Measurements from ENCODE around the gene FRMD6. TPM values are rescaled to one million over a fixed set of nuclear protein-coding genes. Genes with fewer than 3 reads are reported as not detected.

FRMD6 gene
- total and polyA plus RNA-seq, 5 donors from 2014 or later = 0.77 to 1.7 (median 0.89) TPM; not detected in 2

- DNase-seq (no peak), ATAC-seq (ENCODE audit: low read depth in 2 of 2) (no peak)
- H3K4me3 Mint-ChIP-seq = no peak overlapping the region
- H3K9me3 Mint-ChIP-seq = peaks cover 0 to 2% (median 0%) of the 10 kb centered on the region in 7 donors
- H3K27me3 Mint-ChIP-seq = peaks cover 16% of the 10 kb centered on the region
- Histone ChIP-seq H3K27me3 (ENCODE audit: control insufficient read depth, insufficient read depth, low read length) (peaks cover 2% of the 10 kb centered on the region), H3K4me3 (ENCODE audit: low read depth, low read length) (no peak overlapping the region), H3K36me3 (ENCODE audit: control insufficient read depth, insufficient read depth, low read length) (no peaks in the 10 kb centered on the region), H3K4me1 (ENCODE audit: control insufficient read depth, insufficient read depth, low read length, poor library complexity, severe bottlenecking) (no peaks in the 10 kb centered on the region), H3K27ac (ENCODE audit: insufficient read depth, low read length, poor library complexity, severe bottlenecking) (no peak overlapping the region), H3K9me3 (ENCODE audit: control insufficient read depth in 2 of 2, low read length in 2 of 2) (no peaks in the 10 kb centered on the region)
- H3K36me3 Mint-ChIP-seq = no peaks in the 10 kb centered on the region
- no peak overlapping the region for H3K27ac Mint-ChIP-seq
- H3K4me1 Mint-ChIP-seq = no peaks in the 10 kb centered on the region
These were observed 41.8 kb upstream of the FRMD6 start for GRCh38 chr14:51609955-51610283.

- H3K27ac Mint-ChIP-seq = no peak overlapping the region
- no peak overlapping the region for H3K4me3 ChIP-seq (ENCODE audit: low read depth, low read length)
- H3K27me3 Mint-ChIP-seq = peaks cover 16% of the 10 kb centered on the region
These were observed 40.9 kb upstream of the FRMD6 start for GRCh38 chr14:51610771-51611170.

DNA sequence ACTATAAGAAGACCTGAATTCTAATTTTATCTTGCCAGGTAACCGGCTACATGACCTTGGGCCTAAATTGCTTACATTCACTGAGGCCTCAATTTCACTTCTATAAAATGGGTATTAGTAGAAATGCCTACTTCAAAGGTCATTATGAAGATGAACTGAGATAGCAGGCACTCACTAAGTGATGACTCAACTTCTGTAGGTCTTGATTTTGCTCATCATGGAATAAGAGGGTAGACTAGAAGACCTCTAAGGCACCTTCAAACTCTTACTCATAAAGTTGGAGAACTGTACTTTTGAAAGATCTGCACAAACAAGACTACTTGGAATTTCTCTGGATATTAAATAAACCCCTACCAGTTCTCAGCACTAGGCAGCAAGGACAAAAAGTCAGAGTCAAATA is 39.3 kb upstream of the FRMD6 start:
- Histone ChIP-seq H3K36me3 (ENCODE audit: control insufficient read depth, insufficient read depth, low read length) (no peaks in the 10 kb centered on the region), H3K4me1 (ENCODE audit: control insufficient read depth, insufficient read depth, low read length, poor library complexity, severe bottlenecking) (no peaks in the 10 kb centered on the region), H3K27me3 (ENCODE audit: control insufficient read depth, insufficient read depth, low read length) (peaks cover 2% of the 10 kb centered on the region), H3K4me3 (ENCODE audit: low read depth, low read length) (no peak overlapping the region), H3K27ac (ENCODE audit: insufficient read depth, low read length, poor library complexity, severe bottlenecking) (no peak overlapping the region), H3K9me3 (ENCODE audit: control insufficient read depth in 2 of 2, low read length in 2 of 2) (no peaks in the 10 kb centered on the region)
- no peak for ATAC-seq (ENCODE audit: low read depth in 2 of 2)
- H3K9me3 Mint-ChIP-seq = peaks cover 0 to 2% (median 0%) of the 10 kb centered on the region in 7 donors
- peaks cover 20% of the 10 kb centered on the region for H3K27me3 Mint-ChIP-seq
- no peak for DNase-seq
- no peak overlapping the region for H3K27ac Mint-ChIP-seq
- H3K4me3 Mint-ChIP-seq = no peak overlapping the region
- H3K4me1 Mint-ChIP-seq = no peaks in the 10 kb centered on the region
- no peaks in the 10 kb centered on the region for H3K36me3 Mint-ChIP-seq

More at GRCh38 chr14:51610771-51611170, 40.9 kb upstream of the FRMD6 start:
- Mint-ChIP-seq H3K4me1 (no peaks in the 10 kb centered on the region), H3K9me3 (peaks cover 0 to 2% (median 0%) of the 10 kb centered on the region in 7 donors), H3K36me3 (no peaks in the 10 kb centered on the region), H3K4me3 (no peak overlapping the region)
- no peaks in the 10 kb centered on the region for H3K4me1 ChIP-seq (ENCODE audit: control insufficient read depth, insufficient read depth, low read length, poor library complexity, severe bottlenecking)
- H3K27me3 ChIP-seq (ENCODE audit: control insufficient read depth, insufficient read depth, low read length) = peaks cover 2% of the 10 kb centered on the region
- H3K27ac ChIP-seq (ENCODE audit: insufficient read depth, low read length, poor library complexity, severe bottlenecking) = no peak overlapping the region
- H3K36me3 ChIP-seq (ENCODE audit: control insufficient read depth, insufficient read depth, low read length) = no peaks in the 10 kb centered on the region
- DNase-seq (no peak), ATAC-seq (ENCODE audit: low read depth in 2 of 2) (no peak)
- H3K9me3 ChIP-seq (ENCODE audit: control insufficient read depth in 2 of 2, low read length in 2 of 2) = no peaks in the 10 kb centered on the region

DNA sequence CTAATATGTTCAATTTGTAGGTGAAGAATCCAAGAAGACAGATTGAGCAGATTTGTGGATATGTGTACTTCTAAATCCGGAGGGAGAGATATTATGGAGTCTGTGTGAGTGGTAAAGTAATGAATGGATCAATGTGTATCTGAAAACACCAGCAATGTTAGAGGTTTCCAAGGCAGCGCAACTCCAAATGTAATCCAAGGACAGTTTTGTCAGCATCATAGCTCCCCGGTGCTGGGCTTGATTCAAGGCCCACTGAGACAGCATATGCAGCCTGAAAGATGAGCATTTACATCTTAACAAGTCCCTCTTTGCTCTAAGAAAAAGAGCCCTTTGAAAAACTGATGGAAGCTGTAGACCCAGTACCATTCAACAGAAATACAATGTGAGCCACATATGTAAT is 38.3 kb upstream of the FRMD6 start:
- H3K27me3 ChIP-seq (ENCODE audit: control insufficient read depth, insufficient read depth, low read length) = no peaks in the 10 kb centered on the region
- Mint-ChIP-seq H3K36me3 (no peaks in the 10 kb centered on the region), H3K4me1 (no peaks in the 10 kb centered on the region), H3K4me3 (no peak overlapping the region), H3K9me3 (peaks cover 0 to 2% (median 0%) of the 10 kb centered on the region in 7 donors), H3K27ac (no peak overlapping the region), H3K27me3 (peaks cover 14% of the 10 kb centered on the region)
- H3K27ac ChIP-seq (ENCODE audit: insufficient read depth, low read length, poor library complexity, severe bottlenecking) = no peak overlapping the region
- no peaks in the 10 kb centered on the region for H3K9me3 ChIP-seq (ENCODE audit: control insufficient read depth in 2 of 2, low read length in 2 of 2)
- ATAC-seq (ENCODE audit: low read depth in 2 of 2) = no peak
- H3K4me3 ChIP-seq (ENCODE audit: low read depth, low read length) = no peak overlapping the region
- no peak for DNase-seq
- H3K4me1 ChIP-seq (ENCODE audit: control insufficient read depth, insufficient read depth, low read length, poor library complexity, severe bottlenecking) = no peaks in the 10 kb centered on the region
- H3K36me3 ChIP-seq (ENCODE audit: control insufficient read depth, insufficient read depth, low read length) = no peaks in the 10 kb centered on the region

GRCh38 chr14:51614707-51615106 is 37.0 kb upstream of the FRMD6 start:
- no peaks in the 10 kb centered on the region for H3K27me3 ChIP-seq (ENCODE audit: control insufficient read depth, insufficient read depth, low read length)
- DNase-seq = no peak
- Mint-ChIP-seq H3K9me3 (peaks cover 0 to 1% (median 0%) of the 10 kb centered on the region in 7 donors), H3K4me3 (no peak overlapping the region), H3K27ac (no peak overlapping the region), H3K27me3 (peaks cover 16% of the 10 kb centered on the region), H3K36me3 (no peaks in the 10 kb centered on the region), H3K4me1 (no peaks in the 10 kb centered on the region)
- ATAC-seq (ENCODE audit: low read depth in 2 of 2) = no peak
- no peaks in the 10 kb centered on the region for H3K36me3 ChIP-seq (ENCODE audit: control insufficient read depth, insufficient read depth, low read length)
- H3K27ac ChIP-seq (ENCODE audit: insufficient read depth, low read length, poor library complexity, severe bottlenecking) = no peak overlapping the region
- no peak overlapping the region for H3K4me3 ChIP-seq (ENCODE audit: low read depth, low read length)
- no peaks in the 10 kb centered on the region for H3K9me3 ChIP-seq (ENCODE audit: control insufficient read depth in 2 of 2, low read length in 2 of 2)
- H3K4me1 ChIP-seq (ENCODE audit: control insufficient read depth, insufficient read depth, low read length, poor library complexity, severe bottlenecking) = no peaks in the 10 kb centered on the region

DNA sequence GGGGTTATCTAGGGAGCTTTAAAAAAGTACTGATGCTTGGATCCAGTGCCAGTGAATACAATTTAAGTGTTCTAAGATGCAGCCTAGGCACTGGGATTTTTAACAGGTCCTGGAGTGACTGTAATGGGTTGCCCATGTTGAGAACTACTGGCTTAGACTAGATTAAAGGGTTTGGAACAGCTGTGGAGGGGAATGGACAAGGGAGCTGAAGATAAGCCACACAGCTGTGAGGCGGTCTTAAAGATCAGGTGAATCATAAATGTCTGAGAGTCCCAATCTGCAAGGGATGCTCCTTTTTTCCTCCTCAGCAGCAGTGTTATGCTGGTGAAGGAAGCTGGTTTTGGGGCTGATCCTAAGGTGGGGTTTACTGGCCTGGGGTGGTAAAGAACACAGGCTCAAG is 35.5 kb upstream of the FRMD6 start:
- Mint-ChIP-seq H3K27me3 (peaks cover 16% of the 10 kb centered on the region), H3K4me3 (no peak overlapping the region), H3K36me3 (no peaks in the 10 kb centered on the region), H3K27ac (no peak overlapping the region), H3K4me1 (no peaks in the 10 kb centered on the region), H3K9me3 (peaks cover 0 to 1% (median 0%) of the 10 kb centered on the region in 7 donors)
- DNase-seq = no peak
- Histone ChIP-seq H3K27me3 (ENCODE audit: control insufficient read depth, insufficient read depth, low read length) (no peaks in the 10 kb centered on the region), H3K9me3 (ENCODE audit: control insufficient read depth in 2 of 2, low read length in 2 of 2) (no peaks in the 10 kb centered on the region), H3K4me3 (ENCODE audit: low read depth, low read length) (no peak overlapping the region), H3K36me3 (ENCODE audit: control insufficient read depth, insufficient read depth, low read length) (no peaks in the 10 kb centered on the region), H3K27ac (ENCODE audit: insufficient read depth, low read length, poor library complexity, severe bottlenecking) (no peak overlapping the region), H3K4me1 (ENCODE audit: control insufficient read depth, insufficient read depth, low read length, poor library complexity, severe bottlenecking) (no peaks in the 10 kb centered on the region)
- ATAC-seq (ENCODE audit: low read depth in 2 of 2) = no peak

- ATAC-seq (ENCODE audit: low read depth in 2 of 2) = no peak
- no peak overlapping the region for H3K27ac Mint-ChIP-seq
- H3K9me3 Mint-ChIP-seq = peaks cover 0 to 1% (median 0%) of the 10 kb centered on the region in 7 donors
- H3K9me3 ChIP-seq (ENCODE audit: control insufficient read depth in 2 of 2, low read length in 2 of 2) = no peaks in the 10 kb centered on the region
- DNase-seq = no peak
- no peaks in the 10 kb centered on the region for H3K4me1 Mint-ChIP-seq
- H3K27me3 ChIP-seq (ENCODE audit: control insufficient read depth, insufficient read depth, low read length) = no peaks in the 10 kb centered on the region
- no peak overlapping the region for H3K4me3 Mint-ChIP-seq
- H3K27ac ChIP-seq (ENCODE audit: insufficient read depth, low read length, poor library complexity, severe bottlenecking) = no peak overlapping the region
- H3K4me1 ChIP-seq (ENCODE audit: control insufficient read depth, insufficient read depth, low read length, poor library complexity, severe bottlenecking) = no peaks in the 10 kb centered on the region
- peaks cover 16% of the 10 kb centered on the region for H3K27me3 Mint-ChIP-seq
- H3K36me3 Mint-ChIP-seq = no peaks in the 10 kb centered on the region
- no peak overlapping the region for H3K4me3 ChIP-seq (ENCODE audit: low read depth, low read length)
- H3K36me3 ChIP-seq (ENCODE audit: control insufficient read depth, insufficient read depth, low read length) = no peaks in the 10 kb centered on the region
These were observed 34.8 kb upstream of the FRMD6 start for GRCh38 chr14:51616724-51617409.

GRCh38 chr14:51619561-51619960 is 32.1 kb upstream of the FRMD6 start:
- Mint-ChIP-seq H3K36me3 (no peaks in the 10 kb centered on the region), H3K27me3 (peaks cover 8% of the 10 kb centered on the region), H3K27ac (no peak overlapping the region), H3K4me3 (no peak overlapping the region), H3K9me3 (peaks cover 0 to 4% (median 0%) of the 10 kb centered on the region in 7 donors), H3K4me1 (no peaks in the 10 kb centered on the region)
- no peak overlapping the region for H3K4me3 ChIP-seq (ENCODE audit: low read depth, low read length)
- ATAC-seq (ENCODE audit: low read depth in 2 of 2) (no peak), DNase-seq (no peak)
- no peaks in the 10 kb centered on the region for H3K4me1 ChIP-seq (ENCODE audit: control insufficient read depth, insufficient read depth, low read length, poor library complexity, severe bottlenecking)
- H3K27ac ChIP-seq (ENCODE audit: insufficient read depth, low read length, poor library complexity, severe bottlenecking) = no peak overlapping the region
- no peaks in the 10 kb centered on the region for H3K36me3 ChIP-seq (ENCODE audit: control insufficient read depth, insufficient read depth, low read length)
- H3K27me3 ChIP-seq (ENCODE audit: control insufficient read depth, insufficient read depth, low read length) = no peaks in the 10 kb centered on the region
- H3K9me3 ChIP-seq (ENCODE audit: control insufficient read depth in 2 of 2, low read length in 2 of 2) = no peaks in the 10 kb centered on the region
